Measurements from ENCODE around the gene DLK2.

- TF ChIP-seq CTCF (IDR thresholded peaks at IDR 0.05) (no peak), ZFX (IDR thresholded peaks at IDR 0.05; ENCODE audit: borderline replicate concordance) (no peak)
These were observed 21.1 kb downstream of the DLK2 start for GRCh38 chr6:43434001-43434840.

All from 22Rv1 (cell line).